H9 (cell line): Measurements from ENCODE around the gene RAB43. TPM values are rescaled to one million over a fixed set of nuclear protein-coding genes. Genes with fewer than 3 reads are reported as not detected.

Experiments
- DNase-seq: peaks from one replicate; pipeline ENCODE4 v3.0.0-alpha.2; 2017
- H2AFZ ChIP-seq: one replicate; pipeline ENCODE4 v1.6.1; 2013; ENCODE audit warnings: mild to moderate bottlenecking, low read length, control low read depth, moderate library complexity
- H2AK5ac ChIP-seq: 2 replicates; pipeline ENCODE4 v1.6.1; 2013; ENCODE audit warnings: low read length, control low read depth, mixed read lengths; ENCODE audit not compliant: insufficient read length
- H2BK120ac ChIP-seq: one replicate; pipeline ENCODE4 v1.6.1; 2013; ENCODE audit warnings: low read depth, mild to moderate bottlenecking, low read length, control low read depth, inconsistent platforms; ENCODE audit not compliant: poor library complexity, severe bottlenecking
- H2BK12ac ChIP-seq: 2 replicates; pipeline ENCODE4 v1.6.1; 2013; ENCODE audit warnings: low read length, control low read depth, mixed read lengths, low read depth; ENCODE audit not compliant: insufficient read length
- H2BK15ac ChIP-seq: 2 replicates; pipeline ENCODE4 v1.6.1; 2013; ENCODE audit warnings: low read depth, low read length, control low read depth
- H2BK20ac ChIP-seq: one replicate; pipeline ENCODE4 v1.6.1; 2013; ENCODE audit warnings: low read depth, mild to moderate bottlenecking, low read length, control low read depth, inconsistent platforms; ENCODE audit not compliant: poor library complexity, severe bottlenecking
- H2BK5ac ChIP-seq: 2 replicates; pipeline ENCODE4 v1.6.1; 2013; ENCODE audit warnings: low read length, control low read depth, mixed read lengths; ENCODE audit not compliant: insufficient read length
- H3K14ac ChIP-seq: 2 replicates; pipeline ENCODE4 v1.6.1; 2013; ENCODE audit warnings: low read length, control low read depth; ENCODE audit not compliant: insufficient read depth
- H3K18ac ChIP-seq: 2 replicates; pipeline ENCODE4 v1.6.1; 2013; ENCODE audit warnings: low read depth, mild to moderate bottlenecking, mixed read lengths, low read length, control low read depth; ENCODE audit not compliant: insufficient read length
- H3K23ac ChIP-seq: 2 replicates; pipeline ENCODE4 v1.6.1; 2013; ENCODE audit warnings: low read length, control low read depth, mixed read lengths, low read depth; ENCODE audit not compliant: insufficient read length
- H3K23me2 ChIP-seq: 2 replicates; pipeline ENCODE4 v1.6.1; 2013; ENCODE audit warnings: low read depth, mild to moderate bottlenecking, mixed read lengths, low read length, control low read depth; ENCODE audit not compliant: insufficient read length, poor library complexity, severe bottlenecking
- H3K27ac ChIP-seq: 2 replicates; pipeline ENCODE4 v1.5.1; 2013; ENCODE audit warnings: low read length, control low read depth, mixed read lengths, low read depth; ENCODE audit not compliant: insufficient read length
- H3K27me3 ChIP-seq: 2 replicates; pipeline ENCODE4 v1.6.1; 2013; ENCODE audit warnings: low read length, control low read depth, inconsistent platforms; ENCODE audit not compliant: insufficient read depth
- H3K4ac ChIP-seq: 2 replicates; pipeline ENCODE4 v1.6.1; 2013; ENCODE audit warnings: low read depth, mild to moderate bottlenecking, control low read depth, inconsistent platforms, low read length, moderate library complexity
- H3K4me1 ChIP-seq: 2 replicates; pipeline ENCODE4 v1.6.1; 2013; ENCODE audit warnings: low read length, control low read depth, inconsistent platforms; ENCODE audit not compliant: insufficient read depth
- H3K4me2 ChIP-seq: 2 replicates; pipeline ENCODE4 v1.6.1; 2013; ENCODE audit warnings: low read length, control low read depth, mixed read lengths; ENCODE audit not compliant: insufficient read length, insufficient read depth
- H3K56ac ChIP-seq: 2 replicates; pipeline ENCODE4 v1.6.1; 2013; ENCODE audit warnings: low read depth, mild to moderate bottlenecking, mixed read lengths, low read length, control low read depth; ENCODE audit not compliant: insufficient read length
- H3K79me1 ChIP-seq: 2 replicates; pipeline ENCODE4 v1.6.1; 2013; ENCODE audit warnings: low read depth, mild to moderate bottlenecking, moderate library complexity, low read length, control low read depth, inconsistent platforms; ENCODE audit not compliant: insufficient read depth, poor library complexity, severe bottlenecking
- H3K79me2 ChIP-seq: 2 replicates; pipeline ENCODE4 v1.6.1; 2013; ENCODE audit warnings: low read length, control low read depth, inconsistent platforms; ENCODE audit not compliant: insufficient read depth
- H3K9ac ChIP-seq: 2 replicates; pipeline ENCODE4 v1.6.1; 2013; ENCODE audit warnings: low read length, control low read depth, mixed read lengths; ENCODE audit not compliant: insufficient read length; ENCODE audit errors: extremely low read depth
- H3K9me3 ChIP-seq: one replicate; pipeline ENCODE4 v1.6.1; 2013; ENCODE audit warnings: low read depth, low read length, inconsistent platforms; ENCODE audit not compliant: control insufficient read depth
- H3T11ph ChIP-seq: one replicate; pipeline ENCODE4 v1.6.1; 2013; ENCODE audit warnings: mild to moderate bottlenecking, low read length, control low read depth, inconsistent platforms
- H4K20me1 ChIP-seq: one replicate; pipeline ENCODE4 v1.6.1; 2013; ENCODE audit not compliant: control insufficient read depth, insufficient read length, insufficient read depth
- H4K5ac ChIP-seq: 2 replicates; pipeline ENCODE4 v1.6.1; 2013; ENCODE audit warnings: low read depth, mild to moderate bottlenecking, mixed read lengths, low read length, control low read depth; ENCODE audit not compliant: insufficient read length
- H4K8ac ChIP-seq: replicated peaks from 2 replicates; pipeline ENCODE4 v1.6.1; 2013; ENCODE audit warnings: low read length, control low read depth, mixed read lengths, low read depth; ENCODE audit not compliant: insufficient read length
- H4K91ac ChIP-seq: 2 replicates; pipeline ENCODE4 v1.6.1; 2013; ENCODE audit warnings: low read depth, mild to moderate bottlenecking, moderate library complexity, mixed read lengths, low read length, control low read depth; ENCODE audit not compliant: insufficient read length
- H3K27ac Mint-ChIP-seq, 3 experiments: 2 replicates in 2 of 3; 3 replicates in 1 of 3; pipeline ENCODE4 v1.8.0; 2020 to 2021; ENCODE audit warnings: mixed read lengths in 3 of 3, mild to moderate bottlenecking in 1 of 3, moderate library complexity in 1 of 3
- H3K27me3 Mint-ChIP-seq: 2 replicates; pipeline ENCODE4 v1.8.0; 2021; ENCODE audit warnings: low read depth, mild to moderate bottlenecking, moderate library complexity, mixed read lengths
- H3K36me3 Mint-ChIP-seq, 3 experiments: 2 replicates in 2 of 3; 3 replicates in 1 of 3; pipeline ENCODE4 v1.8.0; 2020 to 2021; ENCODE audit warnings: low read depth in 3 of 3, mixed read lengths in 3 of 3; ENCODE audit not compliant: insufficient read depth in 1 of 3
- H3K4me1 Mint-ChIP-seq, 2 experiments: 2 replicates each; pipeline ENCODE4 v1.8.0; 2020; ENCODE audit warnings: mixed read lengths in 2 of 2
- H3K4me3 Mint-ChIP-seq, 2 experiments: 2 replicates in 1 of 2; 3 replicates in 1 of 2; pipeline ENCODE4 v1.8.0; 2020 to 2021; ENCODE audit warnings: mild to moderate bottlenecking in 2 of 2, mixed read lengths in 2 of 2, moderate library complexity in 1 of 2
- H3K9me3 Mint-ChIP-seq, 2 experiments: 2 replicates in 1 of 2; 3 replicates in 1 of 2; pipeline ENCODE4 v1.8.0; 2020; ENCODE audit warnings: mild to moderate bottlenecking in 2 of 2, mixed read lengths in 2 of 2, moderate library complexity in 1 of 2
- CTCF ChIP-seq: fragments of 200-600 bp; sonication (generic); conservative IDR thresholded peaks from 3 replicates; pipeline ENCODE4 v1.8.0; 2021; ENCODE audit warnings: antibody characterized with exemption, mild to moderate bottlenecking
- WGBS: extraction: QIAGEN DNeasy Blood & Tissue Kit; methylation state at CpG from one replicate; pipeline ENCODE4 v1.1.7; 2013; ENCODE audit warnings: missing lambda C conversion rate, low lambda C conversion rate, mixed read lengths; ENCODE audit not compliant: insufficient read length; ENCODE audit errors: extremely low coverage; 5-methylcytosine and 5-hydroxymethylcytosine counted together
- total RNA-seq: library from RNA; stranded (reverse); gene quantifications from 2 replicates; pipeline ENCODE4 v1.2.1, GENCODE V29; 2021

Gene RAB43
- total RNA-seq, 1 experiment from 2014 or later: 13.6 TPM

- Histone ChIP-seq H3K4ac (no peak overlapping the region), H3K9ac (no peak overlapping the region), H2BK5ac (no peak overlapping the region), H4K8ac (no peak overlapping the region), H3K27me3 (no peaks in the 10 kb centered on the region), H2BK15ac (no peak overlapping the region), H2AFZ (no peak overlapping the region), H4K20me1 (no peaks in the 10 kb centered on the region), H3K56ac (no peak overlapping the region), H3K9me3 (no peaks in the 10 kb centered on the region), H3K14ac (no peak overlapping the region), H3K4me1 (no peaks in the 10 kb centered on the region), H3K27ac (no peak overlapping the region), H3K4me2 (no peak overlapping the region), H3T11ph (no peak overlapping the region), H3K23ac (no peak overlapping the region), H3K79me1 (no peaks in the 10 kb centered on the region), H2BK12ac (no peak overlapping the region), H2AK5ac (no peak overlapping the region), H4K91ac (no peak overlapping the region), H2BK20ac (no peak overlapping the region), H2BK120ac (no peak overlapping the region), H3K18ac (no peak overlapping the region), H3K23me2 (no peaks in the 10 kb centered on the region), H3K79me2 (no peaks in the 10 kb centered on the region), H4K5ac (no peak overlapping the region)
- H3K27ac Mint-ChIP-seq: peak overlapping the region in 1 of 3 experiments; percentile 81; a peak in 1 of 7 replicates
- no CpG with 5 or more reads among the region's 6 CpGs for WGBS
- peaks cover 6 to 8% of the 10 kb centered on the region in 2 experiments; a peak in 4 of 5 replicates for H3K9me3 Mint-ChIP-seq
- peaks cover 0 to 6% (median 0%) of the 10 kb centered on the region in 3 experiments; a peak in 1 of 7 replicates for H3K36me3 Mint-ChIP-seq
- peaks cover 11% of the 10 kb centered on the region for H3K27me3 Mint-ChIP-seq
- no peak for TF ChIP-seq CTCF
- H3K4me1 Mint-ChIP-seq: peaks cover 2 to 6% of the 10 kb centered on the region in 2 experiments; a peak in 3 of 4 replicates
- H3K4me3 Mint-ChIP-seq: no peak overlapping the region
- DNase-seq: no peak
These were observed 68.9 kb downstream of the RAB43 start for GRCh38 chr3:129052675-129053074.
